A549 (cell line): Measurements from ENCODE around the gene PBX3. TPM values are rescaled to one million over a fixed set of nuclear protein-coding genes. Genes with fewer than 3 reads are reported as not detected.

Experiments used
- ATAC-seq, 2 experiments: fragments of 200-7000 bp in 1 of 2; fragments of >200 bp in 1 of 2; cut with Nextera tagmentation in 1 of 2; cut with Tn5 transposase in 1 of 2; 3 replicates each; pipeline versions ENCODE4 v1.8.0 to v1.9.1; 2018 to 2020; ENCODE audit warnings: mild to moderate bottlenecking in 1 of 2, moderate library complexity in 1 of 2
- CTCF ChIA-PET: fragments of 300-600 bp; sonication (Branson Sonifier 250); formaldehyde crosslinking; extraction: SDS; loops from one replicate; lab custom pipeline; 2021; ENCODE audit warnings: antibody characterized with exemption, inconsistent platforms; lab: Yijun Ruan, JAX
- POLR2A ChIA-PET: fragments of 350-600 bp; formaldehyde crosslinking; extraction: SDS; loops from one replicate; lab custom pipeline; 2021; ENCODE audit warnings: antibody characterized with exemption, inconsistent platforms; lab: Yijun Ruan, JAX
- DNase-seq, 2 experiments: peaks; one replicate each; pipeline versions ENCODE4 v3.0.0 to v3.0.0-alpha.2; 2011 to 2016; ENCODE audit warnings: low read depth in 1 of 2, low spot score in 1 of 2
- FAIRE-seq: peaks from 2 replicates; lab custom pipeline; 2011; peaks lifted over from hg19 to GRCh38; lab: Jason Lieb, UNC
- H3K27ac ChIP-seq, 2 experiments: fragments of >200 bp; sonication (Bioruptor Twin); formaldehyde crosslinking; 3 replicates each; pipeline ENCODE4 v1.5.1; 2016 to 2017
- H3K4me1 ChIP-seq: fragments of >200 bp; sonication (Bioruptor Twin); formaldehyde crosslinking; 3 replicates; pipeline ENCODE4 v1.6.1; 2016
- H3K4me2 ChIP-seq: fragments of >200 bp; sonication (Bioruptor Twin); formaldehyde crosslinking; 3 replicates; pipeline ENCODE4 v1.6.1; 2016
- H3K4me3 ChIP-seq: fragments of >200 bp; sonication (Bioruptor Twin); formaldehyde crosslinking; 3 replicates; pipeline ENCODE4 v1.5.1; 2016
- H3K9me3 ChIP-seq: fragments of >200 bp; sonication (Bioruptor Twin); formaldehyde crosslinking; 3 replicates; pipeline ENCODE4 v1.6.1; 2016
- BCL3 ChIP-seq: fragments of >200 bp; sonication (Bioruptor Twin); formaldehyde crosslinking; IDR thresholded peaks from 3 replicates; pipeline ENCODE4 v1.6.1; 2016
- BHLHE40 ChIP-seq: IDR thresholded peaks from 2 replicates; pipeline ENCODE4 v1.6.1; 2012; ENCODE audit warnings: low read depth, low read length, inconsistent platforms
- CHD4 ChIP-seq: fragments of 200-600 bp; sonication (generic); IDR thresholded peaks from 2 replicates; pipeline ENCODE4 v1.6.1; 2016; ENCODE audit warnings: antibody characterized with exemption, mild to moderate bottlenecking, borderline replicate concordance
- CTCF ChIP-seq: fragments of >200 bp; sonication (Bioruptor Twin); formaldehyde crosslinking; IDR thresholded peaks from 3 replicates; pipeline ENCODE4 v1.5.1; 2016
- E2F6 ChIP-seq: IDR thresholded peaks from 2 replicates; pipeline ENCODE4 v1.6.1; 2012; ENCODE audit warnings: low read depth, borderline replicate concordance
- EHMT2 ChIP-seq: fragments of 200-600 bp; sonication (generic); IDR thresholded peaks from 2 replicates; pipeline ENCODE4 v1.6.1; 2016; ENCODE audit warnings: antibody characterized with exemption, low read depth, mild to moderate bottlenecking, moderate library complexity
- EP300 ChIP-seq, 2 experiments: fragments of >200 bp; sonication (Bioruptor Twin); formaldehyde crosslinking; IDR thresholded peaks; 2 replicates in 1 of 2; 3 replicates in 1 of 2; pipeline ENCODE4 v1.6.1; 2016 to 2017
- GATA3 ChIP-seq: IDR thresholded peaks from 2 replicates; pipeline ENCODE4 v1.6.1; 2012; ENCODE audit warnings: borderline replicate concordance
- KDM1A ChIP-seq: fragments of 200-600 bp; sonication (generic); IDR thresholded peaks from 2 replicates; pipeline ENCODE4 v1.6.1; 2016; ENCODE audit warnings: low read depth, mild to moderate bottlenecking
- KDM5A ChIP-seq: fragments of 200-600 bp; sonication (generic); IDR thresholded peaks from 2 replicates; pipeline ENCODE4 v1.6.1; 2016; ENCODE audit warnings: antibody characterized with exemption, mild to moderate bottlenecking
- MAFK ChIP-seq: fragments of 450-650 bp; IDR thresholded peaks from 2 replicates; pipeline ENCODE4 v1.6.1; 2014; ENCODE audit not compliant: partially characterized antibody
- MAX ChIP-seq: IDR thresholded peaks from 2 replicates; pipeline ENCODE4 v1.6.1; 2012
- MAZ ChIP-seq: fragments of 150-350 bp; IDR thresholded peaks from 2 replicates; pipeline ENCODE4 v1.6.1; 2014; ENCODE audit warnings: antibody characterized with exemption, low read depth, low read length, borderline replicate concordance
- NFE2L2 ChIP-seq: fragments of 150-350 bp; conservative IDR thresholded peaks from 2 replicates; pipeline ENCODE4 v1.6.1; 2014; ENCODE audit warnings: low read length
- NPAS2 ChIP-seq: fragments of 250-450 bp; sonication (Bioruptor Pico); IDR thresholded peaks from 2 replicates; pipeline ENCODE4 v1.8.0; 2022; ENCODE audit warnings: mild to moderate bottlenecking, moderate library complexity, borderline replicate concordance
- POLR2A ChIP-seq: IDR thresholded peaks from 2 replicates; pipeline ENCODE4 v1.6.1; 2012; ENCODE audit warnings: mild to moderate bottlenecking, low read length
- RAD21 ChIP-seq, 2 experiments: fragments of >200 bp in 1 of 2; sonication (Bioruptor Twin) in 1 of 2; formaldehyde crosslinking in 1 of 2; IDR thresholded peaks in 1 of 2; conservative IDR thresholded peaks in 1 of 2; 2 replicates in 1 of 2; 3 replicates in 1 of 2; pipeline ENCODE4 v1.6.1; 2012 to 2018; ENCODE audit warnings: inconsistent platforms in 1 of 2
- RARB ChIP-seq: fragments of 250-450 bp; sonication (Bioruptor Pico); IDR thresholded peaks from 2 replicates; pipeline ENCODE4 v1.8.0; 2021; ENCODE audit warnings: mild to moderate bottlenecking, moderate library complexity
- RCOR1 ChIP-seq: fragments of 150-350 bp; IDR thresholded peaks from 2 replicates; pipeline ENCODE4 v1.6.1; 2014; ENCODE audit warnings: antibody characterized with exemption, low read length, low read depth
- TFCP2L1 ChIP-seq: fragments of 250-450 bp; sonication (Bioruptor Pico); IDR thresholded peaks from 2 replicates; pipeline ENCODE4 v1.5.0; 2021; ENCODE audit warnings: mild to moderate bottlenecking
- TP53 ChIP-seq: fragments of 250-450 bp; sonication (Bioruptor Pico); IDR thresholded peaks from 2 replicates; pipeline ENCODE4 v1.5.0; 2021; ENCODE audit warnings: mild to moderate bottlenecking, moderate library complexity
- ZFP36 ChIP-seq: fragments of 450-650 bp; IDR thresholded peaks from 2 replicates; pipeline ENCODE4 v1.6.1; 2014; ENCODE audit warnings: borderline replicate concordance; ENCODE audit not compliant: partially characterized antibody
- ZNF302 ChIP-seq: fragments of 250-450 bp; sonication (Bioruptor Pico); IDR thresholded peaks from 2 replicates; pipeline ENCODE4 v1.9.0; 2021; ENCODE audit warnings: inconsistent platforms, mild to moderate bottlenecking, moderate library complexity
- WGBS: methylation state at CpG from one replicate; pipeline ENCODE4 v1.1.6; 2017; ENCODE audit errors: missing lambda C conversion rate; 5-methylcytosine and 5-hydroxymethylcytosine counted together
- polyA plus RNA-seq, 4 experiments: library from polyadenylated mRNA; depleted of rRNA in 3 of 4; stranded (reverse); fragments of >200 nt; fragmentation: RNase III in 1 of 4; extraction: RNeasy Plus Mini Kit Qiagen cat#74134 plus additional on column Dnase treatment in 1 of 4; gene quantifications; 2 replicates in 3 of 4; 3 replicates in 1 of 4; pipeline ENCODE4 v1.2.3, GENCODE V29; 2011 to 2017

Gene PBX3
- polyA plus RNA-seq, 2 of the 4 experiments (the other 2 are of a cell fraction) = 10.7 to 23.5 TPM

- H3K9me3 ChIP-seq = peaks cover 6% of the 10 kb centered on the region
- no peak for TF ChIP-seq POLR2A
- TF ChIP-seq ZFP36 = no peak
- no peak for TF ChIP-seq GATA3
- no peak for TF ChIP-seq ZNF302 (CRISPR knock-in tag)
- no peak for TF ChIP-seq NPAS2 (CRISPR knock-in tag)
- no peak for TF ChIP-seq RCOR1
- no peak for TF ChIP-seq EHMT2
- no peak for TF ChIP-seq RARB (CRISPR knock-in tag)
- no peak for TF ChIP-seq BCL3
- no peak for TF ChIP-seq MAX
- TF ChIP-seq NFE2L2 = no peak
- no peak for TF ChIP-seq TP53 (CRISPR knock-in tag)
- TF ChIP-seq TFCP2L1 (CRISPR knock-in tag) = no peak
- TF ChIP-seq CHD4 = no peak
- TF ChIP-seq, all 56 proteins: peak for 0
- H3K4me1 ChIP-seq = no peaks in the 10 kb centered on the region
- H3K27ac ChIP-seq = no peak overlapping the region
- DNase-seq (no peak), ATAC-seq (peak in 1 of 2 experiments; percentile 23; a peak in 1 of 6 replicates), FAIRE-seq (no peak)
- CTCF ChIA-PET = no interaction called here
- POLR2A ChIA-PET = no interaction called here
- H3K4me3 ChIP-seq = no peak overlapping the region
- WGBS = 71% methylated on average over 21 of the region's 21 CpGs
- H3K4me2 ChIP-seq = no peak overlapping the region
Observed at GRCh38 chr9:126002476-126003350, 255.5 kb downstream of the PBX3 start.

GRCh38 chr9:126009047-126009446 lies 261.9 kb downstream of the PBX3 start:
- CTCF ChIA-PET = no interaction called here
- DNase-seq (peak in 1 of 2 experiments; percentile 50), ATAC-seq (peak in 1 of 2 experiments; percentile 31; a peak in 1 of 6 replicates), FAIRE-seq (no peak)
- H3K27ac ChIP-seq = no peak overlapping the region
- WGBS = 40% methylated on average over 1 of the region's 2 CpGs
- H3K4me3 ChIP-seq = no peak overlapping the region
- H3K4me1 ChIP-seq = no peaks in the 10 kb centered on the region
- H3K4me2 ChIP-seq = no peak overlapping the region
- POLR2A ChIA-PET = no interaction called here
- TF ChIP-seq RAD21 (conservative IDR thresholded peaks at IDR 0.05 in 1 of 2, IDR thresholded peaks at IDR 0.05 in 1 of 2) = 0 out of 5 replicates have a peak, but pooled peaks of 1 of the 2 experiments have one; percentile 9
- no peak for TF ChIP-seq BHLHE40
- peaks cover 29% of the 10 kb centered on the region for H3K9me3 ChIP-seq

- no peak for FAIRE-seq
- ATAC-seq = no peak
Observed at GRCh38 chr9:126014726-126015125, 267.6 kb downstream of the PBX3 start.

More at GRCh38 chr9:126014726-126015125, 267.6 kb downstream of the PBX3 start:
- WGBS = 61% methylated on average over 6 of the region's 12 CpGs
- H3K27ac ChIP-seq = no peak overlapping the region
- no peaks in the 10 kb centered on the region for H3K4me1 ChIP-seq
- peaks cover 3% of the 10 kb centered on the region; the same call in 2 of the 3 replicates for H3K9me3 ChIP-seq
- ChIA-PET POLR2A (no interaction called here), CTCF (interaction anchor here (0.6 kb wide), 1 partner anchor 29 kb away, joined by 3 read pairs; no protein-coding TSS in a partner anchor)
- no peak for DNase-seq
- H3K4me3 ChIP-seq = no peak overlapping the region
- no peak overlapping the region for H3K4me2 ChIP-seq
- TF ChIP-seq MAFK = no peak
- no peak for TF ChIP-seq POLR2A
- no peak for TF ChIP-seq MAZ
- TF ChIP-seq KDM1A = no peak
- TF ChIP-seq GATA3 = no peak
- TF ChIP-seq EP300 (IDR thresholded peaks at IDR 0.05) = no peak
- no peak for TF ChIP-seq CTCF
- TF ChIP-seq KDM5A = no peak
- no peak for TF ChIP-seq E2F6
